GM23248 (cell line): ENCODE measurements around the gene CAST.

ENCODE experiments used
- EZH2 ChIP-seq: fragments of 200-600 bp; sonication (generic); IDR thresholded peaks from 2 replicates; pipeline ENCODE4 v1.6.1; 2018; ENCODE audit warnings: antibody characterized with exemption, mild to moderate bottlenecking; ENCODE audit not compliant: insufficient read depth, poor library complexity, severe bottlenecking
- EZH2phosphoT487 ChIP-seq: fragments of 200-600 bp; sonication (generic); IDR thresholded peaks from 2 replicates; pipeline ENCODE4 v1.6.1; 2018; ENCODE audit warnings: antibody characterized with exemption, moderate library complexity, mild to moderate bottlenecking, low read depth; ENCODE audit not compliant: insufficient read depth

DNA sequence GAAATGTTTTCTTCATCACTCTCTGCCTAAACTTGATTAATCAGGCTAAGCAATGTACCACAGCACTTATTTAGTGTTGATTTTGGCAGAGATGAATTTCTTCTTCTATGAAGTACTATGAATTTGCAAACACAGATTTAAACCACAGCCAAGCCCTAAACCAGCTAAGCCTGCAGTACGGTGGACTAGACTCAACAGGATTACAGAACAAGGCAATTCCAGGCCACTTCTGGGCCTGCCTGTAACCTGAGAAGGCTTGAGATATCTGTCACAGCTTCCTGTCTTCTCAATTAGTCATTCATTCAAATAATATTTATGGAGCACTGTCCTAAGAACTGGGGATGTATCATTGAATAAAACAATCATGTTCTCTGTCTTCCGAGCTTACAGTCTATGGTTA, 32.4 kb upstream of the CAST start:
- TF ChIP-seq EZH2: no peak
- no peak for TF ChIP-seq EZH2phosphoT487
